Measurements from ENCODE around the gene PDZRN3. TPM values are rescaled to one million over a fixed set of nuclear protein-coding genes. Genes with fewer than 3 reads are reported as not detected.

PDZRN3 gene
- total and polyA plus RNA-seq, 4 donors = 0.69 to 1.8 (median 0.92) TPM

- WGBS = 87% methylated on average over 3 of the region's 3 CpGs
Measured at GRCh38 chr3:73575953-73576352, 48.8 kb downstream of the PDZRN3 start.

GRCh38 chr3:73575519-73575918 is 49.2 kb downstream of the PDZRN3 start:
- no peaks in the 10 kb centered on the region for H3K4me1 ChIP-seq (ENCODE audit: control insufficient read depth in 4 of 4, insufficient read depth in 4 of 4, low read length in 3 of 4)
- peaks cover 0 to 4% (median 0%) of the 10 kb centered on the region in 4 donors for H3K27me3 ChIP-seq (ENCODE audit: control insufficient read depth in 4 of 4, insufficient read depth in 4 of 4, low read length in 3 of 4)
- DNase-seq (ENCODE audit: low spot score) = no peak
- H3K4me3 ChIP-seq (ENCODE audit: low read depth in 1 of 3, low read length in 3 of 3) = no peak overlapping the region
- TF ChIP-seq SP1 (IDR thresholded peaks at IDR 0.05) (no peak), EGR1 (IDR thresholded peaks at IDR 0.05; ENCODE audit: low read depth in 2 of 2) (no peak), JUND (IDR thresholded peaks at IDR 0.05) (no peak), MAX (IDR thresholded peaks at IDR 0.05) (no peak), RAD21 (IDR thresholded peaks at IDR 0.05) (no peak)
- no peaks in the 10 kb centered on the region for H3K36me3 ChIP-seq (ENCODE audit: control insufficient read depth in 4 of 4, insufficient read depth in 3 of 4, low read depth in 1 of 4, low read length in 3 of 4)
- H3K9me3 ChIP-seq (ENCODE audit: control insufficient read depth in 4 of 4, low read length in 3 of 4) = no peaks in the 10 kb centered on the region
- no peak overlapping the region for H3K9ac ChIP-seq (ENCODE audit: low read depth in 1 of 2, low read length in 2 of 2)
- H3K27ac ChIP-seq (ENCODE audit: low read depth in 1 of 2, low read length in 2 of 2) = no peak overlapping the region
- 87% methylated on average over 2 of the region's 2 CpGs for WGBS

More at GRCh38 chr3:73575953-73576352, 48.8 kb downstream of the PDZRN3 start:
- no peak overlapping the region for H3K4me3 ChIP-seq (ENCODE audit: low read depth in 1 of 3, low read length in 3 of 3)
- no peak overlapping the region for H3K9ac ChIP-seq (ENCODE audit: low read depth in 1 of 2, low read length in 2 of 2)
- DNase-seq (ENCODE audit: low spot score) = no peak
- no peak overlapping the region for H3K27ac ChIP-seq (ENCODE audit: low read depth in 1 of 2, low read length in 2 of 2)
- H3K9me3 ChIP-seq (ENCODE audit: control insufficient read depth in 4 of 4, low read length in 3 of 4) = no peaks in the 10 kb centered on the region
- no peaks in the 10 kb centered on the region for H3K36me3 ChIP-seq (ENCODE audit: control insufficient read depth in 4 of 4, insufficient read depth in 3 of 4, low read depth in 1 of 4, low read length in 3 of 4)
- no peaks in the 10 kb centered on the region for H3K4me1 ChIP-seq (ENCODE audit: control insufficient read depth in 4 of 4, insufficient read depth in 4 of 4, low read length in 3 of 4)
- H3K27me3 ChIP-seq (ENCODE audit: control insufficient read depth in 4 of 4, insufficient read depth in 4 of 4, low read length in 3 of 4) = peaks cover 0 to 4% (median 0%) of the 10 kb centered on the region in 4 donors
- TF ChIP-seq HNF4G (IDR thresholded peaks at IDR 0.05) (no peak), FOXA1 (IDR thresholded peaks at IDR 0.05) (no peak), RXRA (IDR thresholded peaks at IDR 0.05) (no peak)
- TF ChIP-seq, protein P1, sequence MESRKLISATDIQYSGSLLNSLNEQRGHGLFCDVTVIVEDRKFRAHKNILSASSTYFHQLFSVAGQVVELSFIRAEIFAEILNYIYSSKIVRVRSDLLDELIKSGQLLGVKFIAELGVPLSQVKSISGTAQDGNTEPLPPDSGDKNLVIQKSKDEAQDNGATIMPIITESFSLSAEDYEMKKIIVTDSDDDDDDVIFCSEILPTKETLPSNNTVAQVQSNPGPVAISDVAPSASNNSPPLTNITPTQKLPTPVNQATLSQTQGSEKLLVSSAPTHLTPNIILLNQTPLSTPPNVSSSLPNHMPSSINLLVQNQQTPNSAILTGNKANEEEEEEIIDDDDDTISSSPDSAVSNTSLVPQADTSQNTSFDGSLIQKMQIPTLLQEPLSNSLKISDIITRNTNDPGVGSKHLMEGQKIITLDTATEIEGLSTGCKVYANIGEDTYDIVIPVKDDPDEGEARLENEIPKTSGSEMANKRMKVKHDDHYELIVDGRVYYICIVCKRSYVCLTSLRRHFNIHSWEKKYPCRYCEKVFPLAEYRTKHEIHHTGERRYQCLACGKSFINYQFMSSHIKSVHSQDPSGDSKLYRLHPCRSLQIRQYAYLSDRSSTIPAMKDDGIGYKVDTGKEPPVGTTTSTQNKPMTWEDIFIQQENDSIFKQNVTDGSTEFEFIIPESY (IDR thresholded peaks at IDR 0.05) = no peak

DNA sequence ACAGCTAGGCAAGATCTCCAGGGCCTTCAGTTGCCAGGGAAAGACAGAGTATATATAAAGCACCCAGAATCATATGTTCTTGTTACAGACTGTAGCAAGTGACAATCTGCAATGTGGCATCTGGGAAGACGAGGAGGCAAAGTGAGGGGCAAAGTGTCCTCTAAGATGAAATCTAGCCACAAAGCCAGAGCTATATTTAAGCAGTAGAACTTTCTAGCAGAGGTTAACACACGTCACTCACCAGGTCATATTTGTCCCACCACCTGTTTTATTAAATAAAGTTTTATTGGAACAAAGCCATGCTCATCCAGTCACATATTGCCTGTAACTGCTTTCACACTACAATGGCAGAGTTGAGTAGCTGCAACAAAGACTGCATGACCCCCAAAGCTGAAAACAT is 51.5 kb downstream of the PDZRN3 start:
- H3K27me3 ChIP-seq (ENCODE audit: control insufficient read depth in 4 of 4, insufficient read depth in 4 of 4, low read length in 3 of 4) = peaks cover 0 to 4% (median 0%) of the 10 kb centered on the region in 4 donors
- no peaks in the 10 kb centered on the region for H3K4me1 ChIP-seq (ENCODE audit: control insufficient read depth in 4 of 4, insufficient read depth in 4 of 4, low read length in 3 of 4)
- WGBS = 85% methylated on average over 2 of the region's 2 CpGs
- H3K36me3 ChIP-seq (ENCODE audit: control insufficient read depth in 4 of 4, insufficient read depth in 3 of 4, low read depth in 1 of 4, low read length in 3 of 4) = no peaks in the 10 kb centered on the region
- H3K9me3 ChIP-seq (ENCODE audit: control insufficient read depth in 4 of 4, low read length in 3 of 4) = no peaks in the 10 kb centered on the region
- H3K4me3 ChIP-seq (ENCODE audit: low read depth in 1 of 3, low read length in 3 of 3) = no peak overlapping the region
- TF ChIP-seq NR2F2 (IDR thresholded peaks at IDR 0.05) (no peak), FOXA2 (IDR thresholded peaks at IDR 0.05) (no peak), GABPA (IDR thresholded peaks at IDR 0.05 in 1 of 2, conservative IDR thresholded peaks at IDR 0.05 in 1 of 2) (no peak), RAD21 (IDR thresholded peaks at IDR 0.05) (no peak), EGR1 (IDR thresholded peaks at IDR 0.05; ENCODE audit: low read depth in 2 of 2) (no peak), REST (IDR thresholded peaks at IDR 0.05) (no peak), RXRA (IDR thresholded peaks at IDR 0.05) (no peak), HNF4A (conservative IDR thresholded peaks at IDR 0.05) (no peak), YY1 (IDR thresholded peaks at IDR 0.05) (no peak), FOXA1 (IDR thresholded peaks at IDR 0.05) (no peak), CTCF (IDR thresholded peaks at IDR 0.05; ENCODE audit: low read depth, low read length, missing input control) (no peak), SP1 (IDR thresholded peaks at IDR 0.05) (no peak), HNF4G (IDR thresholded peaks at IDR 0.05) (no peak)
- TF ChIP-seq, protein P1 (IDR thresholded peaks at IDR 0.05) = no peak
- no peak overlapping the region for H3K9ac ChIP-seq (ENCODE audit: low read depth in 1 of 2, low read length in 2 of 2)
- DNase-seq (ENCODE audit: low spot score) = no peak
- no peak overlapping the region for H3K27ac ChIP-seq (ENCODE audit: low read depth in 1 of 2, low read length in 2 of 2)
